ENCODE results near the gene CGGBP1. TPM values are rescaled to one million over a fixed set of nuclear protein-coding genes. Genes with fewer than 3 reads are reported as not detected.

The CGGBP1 gene
- total RNA-seq, 1 experiment from 2014 or later = 113 TPM

GRCh38 chr3:88076712-88077111, 17.9 kb upstream of the CGGBP1 start:
- ChIA-PET POLR2A (ENCODE audit: low non-redundant PET) (no interaction called here), CTCF (no interaction called here)
- Histone ChIP-seq H3K4me3 (ENCODE audit: low read depth, low read length, poor library complexity, severe bottlenecking) (no peak overlapping the region), H3K4me1 (ENCODE audit: insufficient read depth, low read length, poor library complexity, severe bottlenecking) (no peaks in the 10 kb centered on the region), H3K36me3 (ENCODE audit: insufficient read depth, low read length, poor library complexity, severe bottlenecking) (peaks cover 12% of the 10 kb centered on the region), H3K9me3 (ENCODE audit: low read depth, low read length, poor library complexity, severe bottlenecking) (peaks cover 18% of the 10 kb centered on the region), H3K27me3 (replicated peaks; ENCODE audit: insufficient read depth, low read depth, low read length, poor library complexity) (no peaks in the 10 kb centered on the region), H3K27ac (ENCODE audit: low read depth, low read length, poor library complexity, severe bottlenecking) (no peak overlapping the region)
- intact Hi-C loops (cut with micrococcal nuclease; ENCODE audit: unreplicated experiment) = no loop called here
- no TSS peak for BruUV-seq (replicated peaks)
- no peak for TF ChIP-seq CTCF (conservative IDR thresholded peaks at IDR 0.05; ENCODE audit: low read depth, low read length)
- no peak for TF ChIP-seq EZH2 (IDR thresholded peaks at IDR 0.05; ENCODE audit: borderline replicate concordance, low read depth, low read length, poor library complexity, severe bottlenecking)
- no peak for DNase-seq (ENCODE audit: low spot score)

GRCh38 chr3:88075497-88075896, 16.7 kb upstream of the CGGBP1 start:
- CTCF ChIA-PET = no interaction called here
- POLR2A ChIA-PET (ENCODE audit: low non-redundant PET) = no interaction called here
- BruUV-seq (replicated peaks) = no TSS peak

GRCh38 chr3:88075072-88075471, 16.3 kb upstream of the CGGBP1 start:
- intact Hi-C loops (cut with micrococcal nuclease; ENCODE audit: unreplicated experiment) = no loop called here
- no TSS peak for BruUV-seq (replicated peaks)
- POLR2A ChIA-PET (ENCODE audit: low non-redundant PET) = no interaction called here

More at GRCh38 chr3:88075497-88075896, 16.7 kb upstream of the CGGBP1 start:
- H3K36me3 ChIP-seq (ENCODE audit: insufficient read depth, low read length, poor library complexity, severe bottlenecking) = peaks cover 4% of the 10 kb centered on the region
- no peak overlapping the region for H3K4me3 ChIP-seq (ENCODE audit: low read depth, low read length, poor library complexity, severe bottlenecking)
- no peak for DNase-seq (ENCODE audit: low spot score)
- H3K4me1 ChIP-seq (ENCODE audit: insufficient read depth, low read length, poor library complexity, severe bottlenecking) = no peaks in the 10 kb centered on the region
- TF ChIP-seq CTCF (conservative IDR thresholded peaks at IDR 0.05; ENCODE audit: low read depth, low read length) (no peak), EZH2 (IDR thresholded peaks at IDR 0.05; ENCODE audit: borderline replicate concordance, low read depth, low read length, poor library complexity, severe bottlenecking) (no peak)
- H3K9me3 ChIP-seq (ENCODE audit: low read depth, low read length, poor library complexity, severe bottlenecking) = peaks cover 23% of the 10 kb centered on the region
- intact Hi-C loops (cut with micrococcal nuclease; ENCODE audit: unreplicated experiment) = no loop called here
- no peak overlapping the region for H3K27ac ChIP-seq (ENCODE audit: low read depth, low read length, poor library complexity, severe bottlenecking)
- H3K27me3 ChIP-seq (replicated peaks; ENCODE audit: insufficient read depth, low read depth, low read length, poor library complexity) = no peaks in the 10 kb centered on the region

More at GRCh38 chr3:88075072-88075471, 16.3 kb upstream of the CGGBP1 start:
- Histone ChIP-seq H3K36me3 (ENCODE audit: insufficient read depth, low read length, poor library complexity, severe bottlenecking) (peaks cover 4% of the 10 kb centered on the region), H3K27me3 (replicated peaks; ENCODE audit: insufficient read depth, low read depth, low read length, poor library complexity) (no peaks in the 10 kb centered on the region), H3K4me1 (ENCODE audit: insufficient read depth, low read length, poor library complexity, severe bottlenecking) (no peaks in the 10 kb centered on the region), H3K4me3 (ENCODE audit: low read depth, low read length, poor library complexity, severe bottlenecking) (no peak overlapping the region), H3K27ac (ENCODE audit: low read depth, low read length, poor library complexity, severe bottlenecking) (no peak overlapping the region), H3K9me3 (ENCODE audit: low read depth, low read length, poor library complexity, severe bottlenecking) (peaks cover 24% of the 10 kb centered on the region)
- no peak for DNase-seq (ENCODE audit: low spot score)
- TF ChIP-seq CTCF (conservative IDR thresholded peaks at IDR 0.05; ENCODE audit: low read depth, low read length) = no peak
- TF ChIP-seq EZH2 (IDR thresholded peaks at IDR 0.05; ENCODE audit: borderline replicate concordance, low read depth, low read length, poor library complexity, severe bottlenecking) = no peak
- CTCF ChIA-PET = no interaction called here

Measured in A673 (cell line).